Measurements from ENCODE around the gene EFCAB12. TPM values are rescaled to one million over a fixed set of nuclear protein-coding genes. Genes with fewer than 3 reads are reported as not detected.

Gene EFCAB12
- total RNA-seq, 2 donors from 2014 or later = 0.33 to 0.73 TPM

GRCh38 chr3:129470861-129471260, 42.4 kb upstream of the EFCAB12 start:
- no peak overlapping the region for H3K9ac ChIP-seq (ENCODE audit: extremely low read depth, low read length, poor library complexity, severe bottlenecking)
- Mint-ChIP-seq H3K4me3 (no peak overlapping the region), H3K27ac (no peak overlapping the region), H3K9me3 (no peaks in the 10 kb centered on the region), H3K27me3 (ENCODE audit: insufficient read depth) (no peaks in the 10 kb centered on the region), H3K4me1 (peaks cover 5% of the 10 kb centered on the region), H3K36me3 (ENCODE audit: low read depth) (peaks cover 18% of the 10 kb centered on the region)
- no peak for DNase-seq
- no peaks in the 10 kb centered on the region for H3K9me3 ChIP-seq (ENCODE audit: control insufficient read depth, low read length)
- H3K4me3 ChIP-seq (ENCODE audit: low read length) = no peak overlapping the region
- peaks cover 13% of the 10 kb centered on the region for H3K36me3 ChIP-seq (ENCODE audit: control insufficient read depth, insufficient read depth, low read length)
- 91 to 100% methylated on average over 2 of the region's 2 CpGs for WGBS, 2 experiments (ENCODE audit: insufficient coverage in 1 of 2, insufficient read length in 1 of 2)
- no peak overlapping the region for H3K27ac ChIP-seq (ENCODE audit: low read depth, low read length)
- no peak for TF ChIP-seq CTCF (conservative IDR thresholded peaks at IDR 0.05)
- H3K4me1 ChIP-seq (ENCODE audit: control insufficient read depth, insufficient read depth, low read length) = no peaks in the 10 kb centered on the region
- H3K27me3 ChIP-seq (ENCODE audit: control insufficient read depth, insufficient read depth, low read length, poor library complexity, severe bottlenecking) = no peaks in the 10 kb centered on the region

GRCh38 chr3:129469026-129469425, 40.6 kb upstream of the EFCAB12 start:
- H3K27ac Mint-ChIP-seq = no peak overlapping the region
- Histone ChIP-seq H3K9ac (ENCODE audit: extremely low read depth, low read length, poor library complexity, severe bottlenecking) (no peak overlapping the region), H3K36me3 (ENCODE audit: control insufficient read depth, insufficient read depth, low read length) (peaks cover 19% of the 10 kb centered on the region), H3K4me1 (ENCODE audit: control insufficient read depth, insufficient read depth, low read length) (no peaks in the 10 kb centered on the region), H3K27ac (ENCODE audit: low read depth, low read length) (no peak overlapping the region), H3K4me3 (ENCODE audit: low read length) (no peak overlapping the region), H3K9me3 (ENCODE audit: control insufficient read depth, low read length) (no peaks in the 10 kb centered on the region), H3K27me3 (ENCODE audit: control insufficient read depth, insufficient read depth, low read length, poor library complexity, severe bottlenecking) (no peaks in the 10 kb centered on the region)
- TF ChIP-seq CTCF (conservative IDR thresholded peaks at IDR 0.05) = no peak
- no peak for DNase-seq
- 97 to 100% methylated on average over 2 of the region's 2 CpGs for WGBS, 2 experiments (ENCODE audit: insufficient coverage in 1 of 2, insufficient read length in 1 of 2)
- H3K4me3 Mint-ChIP-seq = no peak overlapping the region
- peaks cover 21% of the 10 kb centered on the region for H3K36me3 Mint-ChIP-seq (ENCODE audit: low read depth)
- H3K27me3 Mint-ChIP-seq (ENCODE audit: insufficient read depth) = no peaks in the 10 kb centered on the region
- H3K9me3 Mint-ChIP-seq = no peaks in the 10 kb centered on the region
- H3K4me1 Mint-ChIP-seq = peaks cover 5% of the 10 kb centered on the region

- Histone ChIP-seq H3K27me3 (ENCODE audit: control insufficient read depth, insufficient read depth, low read length, poor library complexity, severe bottlenecking) (no peaks in the 10 kb centered on the region), H3K9ac (ENCODE audit: extremely low read depth, low read length, poor library complexity, severe bottlenecking) (no peak overlapping the region), H3K4me1 (ENCODE audit: control insufficient read depth, insufficient read depth, low read length) (no peaks in the 10 kb centered on the region), H3K4me3 (ENCODE audit: low read length) (no peak overlapping the region), H3K36me3 (ENCODE audit: control insufficient read depth, insufficient read depth, low read length) (peaks cover 19% of the 10 kb centered on the region), H3K27ac (ENCODE audit: low read depth, low read length) (no peak overlapping the region), H3K9me3 (ENCODE audit: control insufficient read depth, low read length) (no peaks in the 10 kb centered on the region)
- peak overlapping the region; percentile 20 for H3K27ac Mint-ChIP-seq
- no peaks in the 10 kb centered on the region for H3K27me3 Mint-ChIP-seq (ENCODE audit: insufficient read depth)
- 87 to 89% methylated on average over 1 of the region's 1 CpG for WGBS, 2 experiments (ENCODE audit: insufficient coverage in 1 of 2, insufficient read length in 1 of 2)
- no peaks in the 10 kb centered on the region for H3K9me3 Mint-ChIP-seq
- H3K4me3 Mint-ChIP-seq = no peak overlapping the region
- peaks cover 22% of the 10 kb centered on the region for H3K36me3 Mint-ChIP-seq (ENCODE audit: low read depth)
- no peak for TF ChIP-seq CTCF (conservative IDR thresholded peaks at IDR 0.05)
- no peak for DNase-seq
- peaks cover 5% of the 10 kb centered on the region for H3K4me1 Mint-ChIP-seq
Observed at GRCh38 chr3:129467932-129468331, 39.5 kb upstream of the EFCAB12 start.
